Measurements from ENCODE around the gene CDH4.

CDH4 gene

GRCh38 chr20:61806995-61807394 lies 554.9 kb downstream of the CDH4 start:
- DNase-seq (ENCODE audit: low spot score), result no peak

- DNase-seq (ENCODE audit: low spot score), result no peak
These were observed 555.6 kb downstream of the CDH4 start for GRCh38 chr20:61807471-61808160.

- no peak for DNase-seq (ENCODE audit: low spot score)
These were observed 556.4 kb downstream of the CDH4 start for GRCh38 chr20:61808447-61808846.

GRCh38 chr20:61809006-61809770 lies 557.1 kb downstream of the CDH4 start:
- DNase-seq (ENCODE audit: low spot score), result no peak

GRCh38 chr20:61810066-61810737 lies 558.1 kb downstream of the CDH4 start:
- no peak for DNase-seq (ENCODE audit: low spot score)

GRCh38 chr20:61810738-61811135 lies 558.7 kb downstream of the CDH4 start:
- no peak for DNase-seq (ENCODE audit: low spot score)

GRCh38 chr20:61811166-61811565 lies 559.1 kb downstream of the CDH4 start:
- DNase-seq (ENCODE audit: low spot score), result no peak

GRCh38 chr20:61812121-61812844 lies 560.2 kb downstream of the CDH4 start:
- DNase-seq (ENCODE audit: low spot score), result no peak

GRCh38 chr20:61812845-61813485 lies 560.9 kb downstream of the CDH4 start:
- no peak for DNase-seq (ENCODE audit: low spot score)

- DNase-seq (ENCODE audit: low spot score), result no peak
These were observed 561.7 kb downstream of the CDH4 start for GRCh38 chr20:61813791-61814190.

- DNase-seq (ENCODE audit: low spot score), result no peak
These were observed 562.2 kb downstream of the CDH4 start for GRCh38 chr20:61814244-61814643.

- no peak for DNase-seq (ENCODE audit: low spot score)
These were observed 562.7 kb downstream of the CDH4 start for GRCh38 chr20:61814726-61815125.

GRCh38 chr20:61815176-61815575 lies 563.1 kb downstream of the CDH4 start:
- no peak for DNase-seq (ENCODE audit: low spot score)

- DNase-seq (ENCODE audit: low spot score), result no peak
These were observed 563.6 kb downstream of the CDH4 start for GRCh38 chr20:61815678-61816077.

GRCh38 chr20:61816606-61817460 lies 564.8 kb downstream of the CDH4 start:
- DNase-seq (ENCODE audit: low spot score), result no peak

- no peak for DNase-seq (ENCODE audit: low spot score)
These were observed 565.5 kb downstream of the CDH4 start for GRCh38 chr20:61817575-61817974.

- no peak for DNase-seq (ENCODE audit: low spot score)
These were observed 566.9 kb downstream of the CDH4 start for GRCh38 chr20:61818746-61819573.

- no peak for DNase-seq (ENCODE audit: low spot score)
These were observed 567.4 kb downstream of the CDH4 start for GRCh38 chr20:61819574-61819846.

GRCh38 chr20:61819921-61820825 lies 568.1 kb downstream of the CDH4 start:
- DNase-seq (ENCODE audit: low spot score), result no peak

Data from left forelimb (tissue), 1 donor.